Suprapubic skin (tissue), 4 donors: Measurements from ENCODE around the gene ZBTB20.

ENCODE experiments used
- EP300 ChIP-seq: sonication (generic); formaldehyde crosslinking; IDR thresholded peaks from one replicate; pipeline ENCODE4 v1.6.1; 2017; ENCODE audit warnings: antibody characterized with exemption
- POLR2A ChIP-seq, 2 donors: fragments of 450-650 bp; IDR thresholded peaks; one replicate each; pipeline ENCODE4 v1.6.1; 2017; ENCODE audit warnings: antibody characterized with exemption in 2 of 2, mild to moderate bottlenecking in 2 of 2, moderate library complexity in 2 of 2
- POLR2AphosphoS5 ChIP-seq, 3 donors: sonication (generic); formaldehyde crosslinking; IDR thresholded peaks; one replicate each; pipeline ENCODE4 v1.6.1; 2017; ENCODE audit warnings: antibody characterized with exemption in 3 of 3
- TF ChIP-seq, protein P1 (sequence below), 2 donors: fragments of 200-600 bp in 1 of 2; fragments of 450-650 bp in 1 of 2; sonication (generic) in 1 of 2; IDR thresholded peaks; one replicate each; pipeline ENCODE4 v1.5.1; 2016 to 2019; ENCODE audit warnings: antibody characterized with exemption in 2 of 2, mild to moderate bottlenecking in 1 of 2, moderate library complexity in 1 of 2

DNA sequence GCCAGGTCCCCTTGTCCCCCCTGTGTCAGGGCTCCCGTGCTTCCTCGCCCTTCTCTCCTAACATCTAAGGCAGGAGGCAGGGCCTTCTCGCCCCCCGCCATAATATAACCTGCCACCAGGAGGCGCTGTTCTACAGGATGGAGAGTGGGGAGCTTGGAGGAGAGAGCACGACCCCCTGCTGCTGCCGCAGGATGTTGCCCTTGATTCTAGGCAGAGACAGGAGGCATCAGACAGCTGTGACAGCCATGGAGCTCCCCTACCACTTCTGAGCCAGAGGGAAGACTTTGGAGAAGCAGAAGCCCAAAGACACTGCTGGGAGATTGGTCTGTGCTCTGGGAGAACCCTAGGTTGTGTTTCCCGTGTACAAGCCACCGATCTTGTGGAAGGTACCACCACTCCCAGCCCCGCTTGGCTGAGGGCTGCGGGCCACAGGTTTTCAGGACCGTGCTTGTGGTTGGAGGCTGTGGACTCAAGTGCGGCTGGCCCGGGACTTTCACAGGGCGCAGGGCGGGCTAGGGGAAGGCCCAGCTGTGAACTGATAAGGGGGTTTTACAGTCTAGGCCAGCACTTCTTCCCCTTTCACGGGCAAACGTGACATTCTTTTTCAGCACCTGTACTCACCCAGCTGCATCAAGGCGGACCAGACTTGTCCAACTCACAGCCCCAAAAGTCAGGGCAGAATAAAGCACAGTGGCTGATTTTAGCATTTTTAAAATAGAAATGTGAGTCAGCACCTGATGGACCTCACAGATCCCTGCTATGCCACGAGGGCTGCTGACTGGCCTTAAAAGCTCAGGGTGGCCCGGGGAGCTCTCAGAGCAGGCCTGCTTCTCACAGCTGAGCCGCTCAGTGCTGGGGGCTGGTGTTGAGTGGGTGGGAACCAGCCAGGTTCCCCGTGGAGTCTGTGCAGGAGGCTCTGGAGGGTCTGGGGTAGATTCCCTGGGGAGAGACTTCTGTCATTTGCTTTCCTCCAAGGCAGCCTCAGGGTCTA lies 855.9 kb downstream of the ZBTB20 start:
- TF ChIP-seq, protein P1, sequence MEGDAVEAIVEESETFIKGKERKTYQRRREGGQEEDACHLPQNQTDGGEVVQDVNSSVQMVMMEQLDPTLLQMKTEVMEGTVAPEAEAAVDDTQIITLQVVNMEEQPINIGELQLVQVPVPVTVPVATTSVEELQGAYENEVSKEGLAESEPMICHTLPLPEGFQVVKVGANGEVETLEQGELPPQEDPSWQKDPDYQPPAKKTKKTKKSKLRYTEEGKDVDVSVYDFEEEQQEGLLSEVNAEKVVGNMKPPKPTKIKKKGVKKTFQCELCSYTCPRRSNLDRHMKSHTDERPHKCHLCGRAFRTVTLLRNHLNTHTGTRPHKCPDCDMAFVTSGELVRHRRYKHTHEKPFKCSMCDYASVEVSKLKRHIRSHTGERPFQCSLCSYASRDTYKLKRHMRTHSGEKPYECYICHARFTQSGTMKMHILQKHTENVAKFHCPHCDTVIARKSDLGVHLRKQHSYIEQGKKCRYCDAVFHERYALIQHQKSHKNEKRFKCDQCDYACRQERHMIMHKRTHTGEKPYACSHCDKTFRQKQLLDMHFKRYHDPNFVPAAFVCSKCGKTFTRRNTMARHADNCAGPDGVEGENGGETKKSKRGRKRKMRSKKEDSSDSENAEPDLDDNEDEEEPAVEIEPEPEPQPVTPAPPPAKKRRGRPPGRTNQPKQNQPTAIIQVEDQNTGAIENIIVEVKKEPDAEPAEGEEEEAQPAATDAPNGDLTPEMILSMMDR (IDR thresholded peaks at IDR 0.05) = peak; percentile 46 to 69
- TF ChIP-seq POLR2A (IDR thresholded peaks at IDR 0.05) (no peak), POLR2AphosphoS5 (IDR thresholded peaks at IDR 0.05) (no peak), EP300 (no peak)
